Retinal pigment epithelial cell (primary cell): ENCODE results near the gene TESMIN.

ENCODE experiments used
- DNase-seq: peaks from one replicate; pipeline ENCODE4 v3.0.0-alpha.2; 2010; ENCODE audit warnings: low read depth
- H3K4me3 ChIP-seq: 2 replicates; pipeline ENCODE4 v1.5.1; 2011; ENCODE audit warnings: mild to moderate bottlenecking, low read length, control low read depth, moderate library complexity
- TF ChIP-seq, protein P1 (sequence below): conservative IDR thresholded peaks from 2 replicates; pipeline ENCODE4 v1.5.1; 2011; ENCODE audit warnings: low read depth, low read length, control low read depth, inconsistent platforms

Gene TESMIN

DNA sequence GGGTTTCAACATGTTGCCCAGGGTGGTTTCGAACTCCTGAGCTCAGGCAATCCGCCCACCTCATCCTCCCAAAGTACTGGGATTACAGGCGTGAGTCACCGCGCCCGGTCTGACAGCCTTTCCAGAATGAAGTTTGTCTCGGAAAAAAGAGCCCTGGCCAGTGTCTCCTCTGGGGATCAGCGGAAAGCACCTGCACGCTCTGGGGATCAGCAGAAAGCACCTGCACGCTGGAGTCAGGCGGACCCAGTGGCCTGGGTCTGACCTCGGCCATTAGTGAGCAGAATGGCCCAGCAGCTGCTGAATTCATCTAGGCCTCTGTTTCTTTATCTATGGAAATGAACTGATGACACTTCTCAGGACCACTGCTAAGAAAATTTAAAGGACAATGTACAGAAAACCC lies 10.5 kb upstream of the TESMIN start:
- TF ChIP-seq, protein P1, sequence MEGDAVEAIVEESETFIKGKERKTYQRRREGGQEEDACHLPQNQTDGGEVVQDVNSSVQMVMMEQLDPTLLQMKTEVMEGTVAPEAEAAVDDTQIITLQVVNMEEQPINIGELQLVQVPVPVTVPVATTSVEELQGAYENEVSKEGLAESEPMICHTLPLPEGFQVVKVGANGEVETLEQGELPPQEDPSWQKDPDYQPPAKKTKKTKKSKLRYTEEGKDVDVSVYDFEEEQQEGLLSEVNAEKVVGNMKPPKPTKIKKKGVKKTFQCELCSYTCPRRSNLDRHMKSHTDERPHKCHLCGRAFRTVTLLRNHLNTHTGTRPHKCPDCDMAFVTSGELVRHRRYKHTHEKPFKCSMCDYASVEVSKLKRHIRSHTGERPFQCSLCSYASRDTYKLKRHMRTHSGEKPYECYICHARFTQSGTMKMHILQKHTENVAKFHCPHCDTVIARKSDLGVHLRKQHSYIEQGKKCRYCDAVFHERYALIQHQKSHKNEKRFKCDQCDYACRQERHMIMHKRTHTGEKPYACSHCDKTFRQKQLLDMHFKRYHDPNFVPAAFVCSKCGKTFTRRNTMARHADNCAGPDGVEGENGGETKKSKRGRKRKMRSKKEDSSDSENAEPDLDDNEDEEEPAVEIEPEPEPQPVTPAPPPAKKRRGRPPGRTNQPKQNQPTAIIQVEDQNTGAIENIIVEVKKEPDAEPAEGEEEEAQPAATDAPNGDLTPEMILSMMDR = no peak
- no peak overlapping the region for H3K4me3 ChIP-seq
- DNase-seq = no peak

DNA sequence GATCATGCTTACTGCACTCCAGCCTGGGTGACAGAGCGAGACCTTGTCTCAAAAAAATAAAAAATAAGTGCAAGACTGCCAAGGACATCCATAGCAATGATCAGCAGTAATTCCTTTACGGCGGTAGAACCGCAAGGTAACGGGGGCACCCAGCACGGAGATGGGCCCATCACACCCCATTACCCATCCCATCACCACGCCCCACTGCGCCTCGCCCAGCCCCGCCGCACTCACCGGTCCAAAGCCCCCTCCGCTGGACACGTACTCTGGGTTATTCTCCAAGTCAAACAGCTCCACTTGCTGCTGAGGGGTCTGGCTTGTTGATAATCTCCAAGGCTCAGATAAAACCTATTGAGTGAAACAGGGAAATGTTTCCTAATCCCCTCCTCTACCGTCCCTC lies 8.7 kb upstream of the TESMIN start:
- no peak for DNase-seq
- TF ChIP-seq, protein P1 = no peak
- no peak overlapping the region for H3K4me3 ChIP-seq

DNA sequence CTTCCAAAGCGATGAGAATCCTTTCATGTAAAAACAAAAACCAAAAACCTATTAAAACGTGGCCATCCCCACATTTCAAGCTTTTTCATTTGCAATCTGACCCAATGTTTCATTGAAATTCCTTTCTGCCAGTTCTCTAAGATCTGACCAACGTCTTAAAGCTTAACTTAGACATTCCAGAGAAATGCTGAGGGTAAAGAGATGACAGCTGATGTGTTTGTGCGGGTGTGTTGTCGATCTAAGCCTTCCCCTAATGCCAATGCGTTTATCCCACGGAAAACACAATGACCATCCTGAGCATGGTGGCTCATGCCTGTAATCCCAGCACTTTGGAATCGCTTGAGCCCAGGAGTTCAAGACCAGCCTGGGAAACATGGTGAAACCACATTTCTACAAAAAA lies 6.4 kb upstream of the TESMIN start:
- H3K4me3 ChIP-seq = no peak overlapping the region
- DNase-seq = no peak
- TF ChIP-seq, protein P1 = no peak

DNA sequence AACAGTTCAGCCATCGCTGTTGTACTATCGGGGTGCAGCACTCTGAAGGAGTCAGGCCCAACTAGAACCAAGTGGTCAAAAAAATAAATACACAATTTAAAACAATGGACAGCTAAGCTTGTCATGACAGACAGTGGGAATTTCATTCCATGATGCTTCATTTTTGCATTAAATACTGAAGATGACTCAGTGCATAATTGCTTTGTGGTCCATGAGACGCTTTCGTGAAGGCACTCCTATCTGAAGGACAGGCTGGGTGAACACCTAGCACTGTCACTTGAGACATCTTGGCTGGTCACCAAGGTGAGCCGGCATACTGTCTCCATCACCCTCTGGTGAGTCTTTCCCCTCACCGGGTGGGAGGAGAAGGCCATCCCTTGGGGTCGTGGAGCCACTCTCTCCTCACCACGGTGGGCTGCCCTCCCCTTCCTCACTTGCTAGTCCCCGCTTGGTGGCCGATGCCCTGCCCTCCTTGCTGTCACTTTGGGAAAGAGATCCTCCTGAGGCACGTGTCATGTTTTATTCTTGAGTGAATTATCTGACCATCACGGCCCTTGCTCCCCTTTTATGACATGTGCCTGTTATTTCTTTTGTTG lies 4.9 kb upstream of the TESMIN start:
- no peak for DNase-seq
- TF ChIP-seq, protein P1 = no peak
- no peak overlapping the region for H3K4me3 ChIP-seq

DNA sequence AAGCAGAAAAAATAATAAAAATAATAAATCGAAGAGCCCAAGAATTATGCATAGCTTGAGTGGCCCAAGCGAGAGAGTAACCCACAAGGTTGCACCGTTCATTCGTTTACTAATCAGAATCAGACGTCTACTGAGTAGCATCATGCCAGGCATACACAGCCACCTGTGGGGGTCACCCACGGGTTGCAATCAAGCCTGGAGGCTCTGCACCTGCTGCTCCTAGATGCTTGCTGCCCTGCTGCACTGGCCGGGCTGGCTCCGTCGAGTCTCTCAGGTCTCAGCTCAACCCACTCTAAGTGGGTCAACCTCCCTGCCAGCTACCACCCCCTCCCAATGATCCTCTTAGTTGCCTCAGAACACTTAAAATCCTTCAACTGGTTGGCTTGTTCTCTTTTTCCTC lies 2.0 kb upstream of the TESMIN start:
- TF ChIP-seq, protein P1 = no peak
- DNase-seq = no peak
- no peak overlapping the region for H3K4me3 ChIP-seq

DNA sequence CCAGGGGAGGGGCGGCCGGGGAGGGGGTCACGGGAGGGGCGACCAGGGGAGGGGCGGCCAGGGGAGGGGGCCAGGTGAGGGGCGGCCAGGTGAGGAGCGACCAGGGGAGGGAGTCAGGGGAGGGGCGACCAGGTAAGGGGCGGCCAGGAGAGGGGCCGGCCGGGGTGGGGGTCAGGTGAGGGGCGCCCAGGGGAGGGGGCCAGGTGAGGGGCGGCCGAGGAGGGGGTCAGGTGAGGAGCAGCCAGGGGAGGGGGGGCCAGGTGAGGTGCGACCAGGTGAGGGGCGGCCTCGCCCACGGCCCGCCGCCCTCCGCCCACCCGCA lies 355 bp downstream of the TESMIN start:
- DNase-seq = no peak
- TF ChIP-seq, protein P1 = no peak
- H3K4me3 ChIP-seq = peak overlapping the region; percentile 29

DNA sequence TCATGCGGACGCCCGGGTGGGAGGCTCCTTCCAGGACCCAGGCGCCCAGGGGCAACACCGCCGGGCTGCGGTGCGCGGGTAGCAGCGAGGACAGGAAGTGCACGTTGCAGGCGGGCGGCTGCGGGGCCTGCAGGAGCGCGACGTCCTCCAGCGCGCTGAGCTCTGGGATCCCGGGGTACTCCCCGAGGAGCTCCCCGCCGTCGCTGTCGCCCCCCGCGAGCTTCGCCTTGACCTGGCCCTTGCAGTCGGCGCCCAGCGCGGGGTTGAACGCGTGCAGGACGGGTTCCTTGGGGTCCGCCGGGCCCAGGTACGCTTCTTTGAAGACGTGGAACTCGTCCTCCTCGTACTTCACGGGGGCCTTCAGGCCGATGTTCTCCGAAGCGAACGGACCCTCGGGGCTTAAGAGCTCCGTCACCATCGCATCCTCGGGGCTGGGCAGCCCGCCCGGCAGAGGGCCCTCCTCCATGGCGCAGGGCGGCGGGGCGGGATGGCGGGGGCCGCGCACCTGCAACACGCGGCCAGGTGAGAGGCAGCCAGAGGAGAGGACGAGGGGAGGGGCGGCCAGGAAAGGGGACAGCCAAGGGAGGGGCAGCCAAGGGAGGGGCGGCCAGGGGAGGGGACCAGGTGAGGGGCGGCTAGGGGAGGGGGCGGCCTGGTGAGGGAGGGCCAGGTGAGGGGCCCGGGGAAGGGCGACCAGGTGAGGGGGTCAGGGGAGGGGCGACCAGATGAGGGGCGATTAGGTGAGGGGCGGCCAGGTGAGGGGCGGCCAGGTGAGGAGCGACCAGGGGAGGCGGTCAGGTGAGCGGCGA lies 921 bp downstream of the TESMIN start:
- no peak overlapping the region for H3K4me3 ChIP-seq
- no peak for DNase-seq
- TF ChIP-seq, protein P1 = no peak
